Loucy (cell line): ENCODE data around the gene CEBPZOS.

ENCODE experiments used
- H2AFZ ChIP-seq: fragments of 200-600 bp; sonication (generic); 2 replicates; pipeline ENCODE4 v1.6.0; 2016; ENCODE audit warnings: antibody characterized with exemption, mild to moderate bottlenecking, low read length, moderate library complexity
- H3F3A ChIP-seq: fragments of 200-600 bp; 2 replicates; pipeline ENCODE4 v1.6.0; 2016; ENCODE audit warnings: antibody characterized with exemption, low read depth, mild to moderate bottlenecking
- H3K27me3 ChIP-seq: fragments of 200-600 bp; sonication (generic); 2 replicates; pipeline ENCODE4 v1.6.1; 2014; ENCODE audit warnings: low read length, mild to moderate bottlenecking; ENCODE audit not compliant: insufficient read depth, poor library complexity, severe bottlenecking
- H3K36me3 ChIP-seq: fragments of 200-600 bp; sonication (generic); 2 replicates; pipeline ENCODE4 v1.6.1; 2016; ENCODE audit warnings: low read length; ENCODE audit not compliant: insufficient read depth
- H3K4me1 ChIP-seq: fragments of 200-600 bp; sonication (generic); 2 replicates; pipeline ENCODE4 v1.5.1; 2014; ENCODE audit warnings: low read length, mild to moderate bottlenecking; ENCODE audit not compliant: insufficient read depth, poor library complexity, severe bottlenecking
- H3K4me2 ChIP-seq: fragments of 200-600 bp; sonication (generic); 2 replicates; pipeline ENCODE4 v1.6.0; 2014; ENCODE audit warnings: antibody characterized with exemption, low read length, low read depth, mild to moderate bottlenecking; ENCODE audit not compliant: poor library complexity, severe bottlenecking
- H3K4me3 ChIP-seq: fragments of 200-600 bp; sonication (generic); 2 replicates; pipeline ENCODE4 v1.5.1; 2014; ENCODE audit warnings: low read length, mild to moderate bottlenecking, mixed read lengths; ENCODE audit not compliant: poor library complexity, severe bottlenecking
- H3K79me2 ChIP-seq: fragments of 200-600 bp; sonication (generic); 2 replicates; pipeline ENCODE4 v1.6.1; 2014; ENCODE audit warnings: low read length; ENCODE audit not compliant: insufficient read depth
- H3K9ac ChIP-seq: fragments of 200-600 bp; sonication (generic); 2 replicates; pipeline ENCODE4 v1.6.0; 2014; ENCODE audit warnings: mild to moderate bottlenecking, low read depth, low read length, moderate library complexity; ENCODE audit not compliant: poor library complexity, severe bottlenecking
- H3K9me2 ChIP-seq: fragments of 200-600 bp; sonication (generic); replicated peaks from 2 replicates; pipeline ENCODE4 v1.6.1; 2016; ENCODE audit warnings: low read depth, low read length, mixed read lengths
- H3K9me3 ChIP-seq: fragments of 200-600 bp; sonication (generic); 2 replicates; pipeline ENCODE4 v1.6.1; 2014; ENCODE audit warnings: mild to moderate bottlenecking, antibody characterized with exemption, low read length, low read depth; ENCODE audit not compliant: insufficient read depth
- H4K20me1 ChIP-seq: fragments of 200-600 bp; sonication (generic); 2 replicates; pipeline ENCODE4 v1.6.0; 2014; ENCODE audit warnings: antibody characterized with exemption, low read length, mild to moderate bottlenecking; ENCODE audit not compliant: insufficient read depth, poor library complexity, severe bottlenecking
- EZH2phosphoT487 ChIP-seq: fragments of 200-600 bp; IDR thresholded peaks from 2 replicates; pipeline ENCODE4 v1.6.1; 2018; ENCODE audit warnings: antibody characterized with exemption, mild to moderate bottlenecking, moderate library complexity, borderline replicate concordance
- TF ChIP-seq, protein P1 (sequence below): fragments of 200-600 bp; sonication (generic); conservative IDR thresholded peaks from 2 replicates; pipeline ENCODE4 v1.5.1; 2014; ENCODE audit warnings: mild to moderate bottlenecking, antibody characterized with exemption, low read length

CEBPZOS gene

DNA sequence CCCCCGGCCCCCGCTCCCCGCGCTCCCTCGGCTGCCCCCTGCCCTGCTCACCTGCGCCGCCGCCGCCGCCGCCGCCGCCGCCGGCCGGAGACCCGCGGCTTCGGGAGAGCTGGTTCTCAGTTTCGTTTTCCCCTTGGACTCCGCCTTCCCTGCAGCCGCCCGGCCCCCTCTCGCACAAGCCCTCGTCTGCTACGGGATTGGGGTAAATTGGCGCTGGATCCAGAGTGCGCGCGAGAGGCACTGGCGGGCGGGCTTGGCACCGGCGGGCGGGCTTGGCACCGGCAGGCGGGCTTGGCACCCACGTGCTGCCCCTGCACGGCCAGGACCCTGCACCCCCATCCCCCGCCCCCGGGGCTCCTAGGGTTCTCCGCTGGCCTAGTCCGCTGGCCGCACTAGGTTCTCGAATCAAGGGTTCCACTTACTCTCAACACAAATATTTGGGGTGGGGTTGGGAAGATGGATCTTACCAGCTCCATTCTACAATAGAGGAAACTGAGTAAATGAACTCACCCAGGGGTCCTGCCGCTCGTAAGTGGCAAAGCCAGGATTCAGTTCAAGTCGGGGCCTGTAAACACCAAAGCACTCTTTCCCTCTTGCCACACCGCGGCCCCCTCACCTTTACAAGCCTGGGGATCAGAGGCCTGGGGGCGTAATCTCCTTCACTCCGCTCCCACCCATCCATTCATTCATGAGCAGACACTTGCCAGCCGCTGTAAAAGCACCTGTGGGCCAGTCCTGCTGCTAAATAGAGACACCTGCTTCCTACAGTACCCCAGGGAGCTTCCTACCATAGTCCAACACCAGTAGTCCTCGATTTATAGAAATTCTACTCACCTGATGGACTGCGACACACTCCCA is 39.2 kb upstream of the CEBPZOS start, which contains the start of gene EIF2AK2:
Gene EIF2AK2 (minus strand): TSS at position 124 of the 858 bp plus-strand sequence. CDS start 9,174 bp downstream, outside the sequence.
- peaks cover 48% of the 10 kb centered on the region for H3K79me2 ChIP-seq
- TF ChIP-seq, protein P1, sequence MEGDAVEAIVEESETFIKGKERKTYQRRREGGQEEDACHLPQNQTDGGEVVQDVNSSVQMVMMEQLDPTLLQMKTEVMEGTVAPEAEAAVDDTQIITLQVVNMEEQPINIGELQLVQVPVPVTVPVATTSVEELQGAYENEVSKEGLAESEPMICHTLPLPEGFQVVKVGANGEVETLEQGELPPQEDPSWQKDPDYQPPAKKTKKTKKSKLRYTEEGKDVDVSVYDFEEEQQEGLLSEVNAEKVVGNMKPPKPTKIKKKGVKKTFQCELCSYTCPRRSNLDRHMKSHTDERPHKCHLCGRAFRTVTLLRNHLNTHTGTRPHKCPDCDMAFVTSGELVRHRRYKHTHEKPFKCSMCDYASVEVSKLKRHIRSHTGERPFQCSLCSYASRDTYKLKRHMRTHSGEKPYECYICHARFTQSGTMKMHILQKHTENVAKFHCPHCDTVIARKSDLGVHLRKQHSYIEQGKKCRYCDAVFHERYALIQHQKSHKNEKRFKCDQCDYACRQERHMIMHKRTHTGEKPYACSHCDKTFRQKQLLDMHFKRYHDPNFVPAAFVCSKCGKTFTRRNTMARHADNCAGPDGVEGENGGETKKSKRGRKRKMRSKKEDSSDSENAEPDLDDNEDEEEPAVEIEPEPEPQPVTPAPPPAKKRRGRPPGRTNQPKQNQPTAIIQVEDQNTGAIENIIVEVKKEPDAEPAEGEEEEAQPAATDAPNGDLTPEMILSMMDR: no peak
- no peak for TF ChIP-seq EZH2phosphoT487
- no peaks in the 10 kb centered on the region for H3F3A ChIP-seq

DNA sequence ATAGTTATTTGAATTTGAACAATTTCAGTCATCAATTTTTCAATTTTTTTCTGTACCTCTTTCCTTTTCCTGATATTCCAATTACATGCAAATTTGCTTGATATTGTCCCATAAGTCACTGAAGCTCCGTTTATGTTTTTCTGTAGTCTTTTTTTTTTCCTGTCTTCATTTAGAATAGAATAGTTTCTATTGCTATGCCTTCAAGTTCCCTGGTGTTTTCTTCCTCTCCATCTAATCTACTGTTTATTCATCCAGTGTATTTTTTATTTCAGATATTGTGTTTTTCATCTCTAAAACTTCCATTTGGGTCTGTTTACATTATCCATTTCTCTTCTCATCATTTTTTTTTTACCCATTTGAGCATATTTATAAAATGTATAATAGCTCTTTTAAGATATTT is 31.5 kb upstream of the CEBPZOS start:
- H3K4me1 ChIP-seq: no peaks in the 10 kb centered on the region
- no peaks in the 10 kb centered on the region for H3K79me2 ChIP-seq
- H3K9ac ChIP-seq: no peak overlapping the region
- H3K9me3 ChIP-seq: peaks cover 6% of the 10 kb centered on the region; the same call in 1 of the 2 replicates
- no peaks in the 10 kb centered on the region; the same call in 1 of the 2 replicates for H3K36me3 ChIP-seq
- TF ChIP-seq, protein P1: no peak
- no peak for TF ChIP-seq EZH2phosphoT487
- no peak overlapping the region for H3K4me2 ChIP-seq
- no peaks in the 10 kb centered on the region for H3F3A ChIP-seq
- no peaks in the 10 kb centered on the region for H3K9me2 ChIP-seq
- H3K4me3 ChIP-seq: no peak overlapping the region
- no peaks in the 10 kb centered on the region for H4K20me1 ChIP-seq
- H3K27me3 ChIP-seq: no peaks in the 10 kb centered on the region
- no peak overlapping the region for H2AFZ ChIP-seq

More for the DNA sequence above, 39.2 kb upstream of the CEBPZOS start, which contains the start of gene EIF2AK2:
- H3K4me2 ChIP-seq: peak within 1 kb of the TSS; percentile 99
- peak within 1 kb of the TSS; percentile 86 for H3K4me3 ChIP-seq
- H3K27me3 ChIP-seq: no peaks in the 10 kb centered on the region
- peaks cover 10% of the 10 kb centered on the region for H4K20me1 ChIP-seq
- peaks cover 25% of the 10 kb centered on the region for H3K4me1 ChIP-seq
- H3K36me3 ChIP-seq: 0 out of 2 replicates have a peak, but pooled peaks cover 3% of the 10 kb centered on the region
- H2AFZ ChIP-seq: peak within 1 kb of the TSS; percentile 95
- H3K9ac ChIP-seq: peak within 1 kb of the TSS; percentile 96
- no peaks in the 10 kb centered on the region for H3K9me3 ChIP-seq
- no peaks in the 10 kb centered on the region for H3K9me2 ChIP-seq

DNA sequence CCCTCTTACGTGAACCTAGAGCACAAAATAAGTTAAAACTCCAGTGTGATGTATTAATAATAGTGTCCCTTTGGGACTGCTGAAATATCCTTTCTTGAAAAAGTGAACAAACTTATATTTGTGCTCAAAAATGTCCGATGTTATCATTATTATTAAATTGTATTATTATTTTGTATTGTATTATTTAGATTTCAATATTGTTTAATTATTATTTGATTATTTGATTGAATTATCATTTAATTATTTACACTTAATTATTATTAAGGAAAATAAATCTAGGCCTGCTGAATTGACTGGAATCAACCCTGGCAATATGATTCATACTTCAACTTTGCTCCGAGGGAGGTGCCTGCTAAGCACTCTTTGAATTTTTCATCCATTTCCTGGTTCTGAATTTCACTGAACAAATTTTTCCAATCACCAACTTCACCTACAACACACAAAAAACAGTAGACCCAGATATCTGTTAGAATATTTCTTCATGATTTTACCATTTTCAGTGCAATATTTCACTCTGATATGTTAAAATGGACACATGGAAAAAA is 28.6 kb upstream of the CEBPZOS start:
- Histone ChIP-seq H3K9me2 (no peaks in the 10 kb centered on the region), H4K20me1 (no peaks in the 10 kb centered on the region), H3F3A (no peaks in the 10 kb centered on the region), H3K9ac (no peak overlapping the region), H3K4me1 (no peaks in the 10 kb centered on the region), H3K4me3 (no peak overlapping the region), H3K36me3 (no peaks in the 10 kb centered on the region; the same call in 1 of the 2 replicates), H3K79me2 (no peaks in the 10 kb centered on the region), H3K9me3 (peaks cover 6% of the 10 kb centered on the region; the same call in 1 of the 2 replicates), H3K27me3 (no peaks in the 10 kb centered on the region), H3K4me2 (no peak overlapping the region), H2AFZ (no peak overlapping the region)
- TF ChIP-seq EZH2phosphoT487: no peak
- TF ChIP-seq, protein P1: no peak
